Gastroesophageal sphincter (tissue), 4 donors: ENCODE results near the gene NCKAP5. TPM values are rescaled to one million over a fixed set of nuclear protein-coding genes. Genes with fewer than 3 reads are reported as not detected.

Source experiments
- ATAC-seq: fragments of 150-250 bp; one replicate; pipeline ENCODE4 v1.9.1; 2016; ENCODE audit warnings: mild to moderate bottlenecking, moderate library complexity
- H3K27ac ChIP-seq, 4 donors: fragments of 200-600 bp; sonication (generic) in 3 of 4; 1 replicate in 3 of 4; 2 replicates in 1 of 4; pipeline ENCODE4 v1.5.1; 2016 to 2019
- H3K27me3 ChIP-seq: fragments of 200-600 bp; sonication (generic); one replicate; pipeline ENCODE4 v1.5.1; 2019
- H3K36me3 ChIP-seq, 2 donors: fragments of 200-600 bp; sonication (generic); one replicate each; pipeline ENCODE4 v1.5.1; 2019; ENCODE audit warnings: control low read depth in 1 of 2
- H3K4me1 ChIP-seq, 3 donors: fragments of 200-600 bp; sonication (generic); 1 replicate in 2 of 3; 2 replicates in 1 of 3; pipeline ENCODE4 v1.5.1; 2016 to 2019; ENCODE audit warnings: control low read depth in 2 of 3
- H3K4me3 ChIP-seq, 2 donors: fragments of 200-600 bp; sonication (generic); one replicate each; pipeline ENCODE4 v1.5.1; 2019; ENCODE audit warnings: mild to moderate bottlenecking in 1 of 2, moderate library complexity in 1 of 2
- H3K9me3 ChIP-seq, 3 donors: fragments of 200-600 bp; sonication (generic); one replicate each; pipeline ENCODE4 v1.5.1; 2017 to 2019; ENCODE audit warnings: control low read depth in 2 of 3
- EP300 ChIP-seq: sonication (generic); formaldehyde crosslinking; IDR thresholded peaks from one replicate; pipeline ENCODE4 v1.6.1; 2017; ENCODE audit warnings: antibody characterized with exemption, mild to moderate bottlenecking
- POLR2A ChIP-seq, 2 donors: fragments of 450-650 bp; IDR thresholded peaks; one replicate each; pipeline ENCODE4 v1.6.1; 2017; ENCODE audit warnings: antibody characterized with exemption in 2 of 2, mild to moderate bottlenecking in 2 of 2, moderate library complexity in 1 of 2
- POLR2AphosphoS5 ChIP-seq: sonication (generic); formaldehyde crosslinking; IDR thresholded peaks from one replicate; pipeline ENCODE4 v1.6.1; 2017; ENCODE audit warnings: antibody characterized with exemption
- WGBS, 2 donors: methylation state at CpG; one replicate each; pipeline ENCODE4 v1.1.5; 2018; ENCODE audit warnings: low coverage in 1 of 2; 5-methylcytosine and 5-hydroxymethylcytosine counted together
- total RNA-seq, 4 donors: library from RNA; depleted of rRNA; stranded (reverse); fragments of >200 nt; gene quantifications; one replicate each; pipeline ENCODE4 v1.1.0, GENCODE V29; 2016
- TF ChIP-seq, protein P1 (sequence below), 4 experiments: fragments of 200-600 bp in 2 of 4; fragments of 450-650 bp in 2 of 4; sonication (generic) in 1 of 4; IDR thresholded peaks; one replicate each; pipeline ENCODE4 v1.5.1; 2017 to 2019; ENCODE audit warnings: antibody characterized with exemption in 4 of 4, mild to moderate bottlenecking in 2 of 4, moderate library complexity in 2 of 4

Gene NCKAP5
- total RNA-seq, 4 donors from 2014 or later, result 0.16 to 0.57 (median 0.33) TPM

DNA sequence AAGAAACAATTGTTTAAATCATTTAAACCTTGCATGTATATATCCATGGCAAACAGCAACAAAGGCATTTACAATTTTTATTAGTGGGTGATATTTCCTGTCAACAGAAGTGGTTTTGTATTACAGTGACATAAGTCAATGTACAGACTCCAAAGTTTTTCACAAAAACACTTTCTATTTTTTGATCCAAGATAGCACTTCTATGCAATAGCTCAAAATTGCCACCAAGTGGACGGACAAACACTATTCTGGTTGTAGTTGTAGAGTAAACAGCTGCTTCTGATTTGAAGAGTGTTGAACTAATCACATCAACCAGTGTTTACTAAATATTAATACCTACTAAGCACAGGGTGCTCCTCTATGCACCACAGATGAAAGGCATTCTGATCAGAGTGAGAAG lies 421.4 kb downstream of the NCKAP5 start:
- peaks cover 0 to 5% (median 0%) of the 10 kb centered on the region in 3 donors for H3K9me3 ChIP-seq
- no peaks in the 10 kb centered on the region for H3K27me3 ChIP-seq
- no peak for ATAC-seq
- WGBS, 2 donors, result 67 to 77% methylated on average over 1 of the region's 1 CpG
- no peaks in the 10 kb centered on the region for H3K4me1 ChIP-seq
- H3K36me3 ChIP-seq, result no peaks in the 10 kb centered on the region
- TF ChIP-seq EP300 (no peak), POLR2AphosphoS5 (no peak), POLR2A (IDR thresholded peaks at IDR 0.05) (no peak)
- TF ChIP-seq, protein P1, sequence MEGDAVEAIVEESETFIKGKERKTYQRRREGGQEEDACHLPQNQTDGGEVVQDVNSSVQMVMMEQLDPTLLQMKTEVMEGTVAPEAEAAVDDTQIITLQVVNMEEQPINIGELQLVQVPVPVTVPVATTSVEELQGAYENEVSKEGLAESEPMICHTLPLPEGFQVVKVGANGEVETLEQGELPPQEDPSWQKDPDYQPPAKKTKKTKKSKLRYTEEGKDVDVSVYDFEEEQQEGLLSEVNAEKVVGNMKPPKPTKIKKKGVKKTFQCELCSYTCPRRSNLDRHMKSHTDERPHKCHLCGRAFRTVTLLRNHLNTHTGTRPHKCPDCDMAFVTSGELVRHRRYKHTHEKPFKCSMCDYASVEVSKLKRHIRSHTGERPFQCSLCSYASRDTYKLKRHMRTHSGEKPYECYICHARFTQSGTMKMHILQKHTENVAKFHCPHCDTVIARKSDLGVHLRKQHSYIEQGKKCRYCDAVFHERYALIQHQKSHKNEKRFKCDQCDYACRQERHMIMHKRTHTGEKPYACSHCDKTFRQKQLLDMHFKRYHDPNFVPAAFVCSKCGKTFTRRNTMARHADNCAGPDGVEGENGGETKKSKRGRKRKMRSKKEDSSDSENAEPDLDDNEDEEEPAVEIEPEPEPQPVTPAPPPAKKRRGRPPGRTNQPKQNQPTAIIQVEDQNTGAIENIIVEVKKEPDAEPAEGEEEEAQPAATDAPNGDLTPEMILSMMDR (IDR thresholded peaks at IDR 0.05), result no peak
- no peak overlapping the region for H3K4me3 ChIP-seq
- H3K27ac ChIP-seq, result no peak overlapping the region

DNA sequence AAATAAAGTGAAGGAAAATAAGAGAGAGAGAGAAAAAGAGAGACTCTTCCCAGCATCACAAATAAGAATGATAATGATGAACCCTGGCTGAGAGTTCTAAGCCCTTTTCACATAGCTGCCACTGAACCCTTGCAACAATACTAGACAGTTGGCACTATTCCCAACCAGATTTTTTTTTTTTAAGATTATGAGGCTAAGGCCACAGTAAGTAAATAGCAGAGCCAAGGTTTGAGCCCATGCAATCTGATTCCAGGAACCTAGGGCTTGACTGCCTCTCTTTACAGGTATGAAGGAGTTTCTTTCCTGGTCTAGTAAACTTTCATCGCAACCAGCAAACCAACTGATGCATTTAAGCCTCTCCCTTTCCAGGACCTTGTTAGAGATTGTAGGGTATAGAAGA lies 424.6 kb downstream of the NCKAP5 start:
- Histone ChIP-seq H3K4me1 (no peaks in the 10 kb centered on the region), H3K27ac (no peak overlapping the region), H3K27me3 (no peaks in the 10 kb centered on the region), H3K36me3 (no peaks in the 10 kb centered on the region), H3K9me3 (no peaks in the 10 kb centered on the region), H3K4me3 (no peak overlapping the region)
- no peak for ATAC-seq
- WGBS, 2 donors, result 100% methylated on average over 1 of the region's 1 CpG
- TF ChIP-seq EP300, result no peak
- TF ChIP-seq, protein P1 (IDR thresholded peaks at IDR 0.05), result no peak
- no peak for TF ChIP-seq POLR2AphosphoS5
- no peak for TF ChIP-seq POLR2A (IDR thresholded peaks at IDR 0.05)

DNA sequence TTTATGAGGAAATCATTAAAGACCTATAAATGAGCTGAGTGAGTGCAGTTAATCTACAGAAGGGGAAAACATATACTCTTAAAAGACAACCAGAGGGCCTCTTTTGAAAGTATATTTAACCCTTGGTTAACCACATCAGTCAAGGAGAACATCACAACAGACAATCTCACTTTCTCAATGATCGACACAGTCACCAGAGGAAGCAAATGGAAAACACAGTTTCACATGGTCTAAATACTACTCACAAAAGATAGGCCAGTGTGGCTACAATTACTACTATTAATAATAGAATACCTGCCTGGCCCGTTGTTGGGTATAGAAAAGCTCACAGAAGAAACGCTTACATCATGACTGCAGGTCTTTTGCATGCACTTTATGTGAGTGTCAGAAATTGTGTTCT lies 426.2 kb downstream of the NCKAP5 start:
- Histone ChIP-seq H3K27ac (no peak overlapping the region), H3K9me3 (no peaks in the 10 kb centered on the region), H3K4me3 (no peak overlapping the region), H3K4me1 (no peaks in the 10 kb centered on the region), H3K27me3 (no peaks in the 10 kb centered on the region), H3K36me3 (no peaks in the 10 kb centered on the region)
- TF ChIP-seq POLR2A (IDR thresholded peaks at IDR 0.05), result no peak
- TF ChIP-seq, protein P1 (IDR thresholded peaks at IDR 0.05), result no peak
- TF ChIP-seq POLR2AphosphoS5, result no peak
- TF ChIP-seq EP300, result no peak
- ATAC-seq, result no peak
- WGBS, 2 donors, result 93 to 100% methylated on average over 3 of the region's 3 CpGs

GRCh38 chr2:133140620-133141019 lies 427.6 kb downstream of the NCKAP5 start:
- no peaks in the 10 kb centered on the region for H3K4me1 ChIP-seq
- no peak for ATAC-seq
- WGBS, 2 donors, result 93 to 94% methylated on average over 1 of the region's 1 CpG
- no peak overlapping the region for H3K4me3 ChIP-seq
- no peaks in the 10 kb centered on the region for H3K9me3 ChIP-seq
- no peak overlapping the region for H3K27ac ChIP-seq
- H3K27me3 ChIP-seq, result no peaks in the 10 kb centered on the region
- no peak for TF ChIP-seq POLR2A (IDR thresholded peaks at IDR 0.05)
- no peak for TF ChIP-seq EP300
- TF ChIP-seq POLR2AphosphoS5, result no peak
- TF ChIP-seq, protein P1 (IDR thresholded peaks at IDR 0.05), result no peak
- no peaks in the 10 kb centered on the region for H3K36me3 ChIP-seq

DNA sequence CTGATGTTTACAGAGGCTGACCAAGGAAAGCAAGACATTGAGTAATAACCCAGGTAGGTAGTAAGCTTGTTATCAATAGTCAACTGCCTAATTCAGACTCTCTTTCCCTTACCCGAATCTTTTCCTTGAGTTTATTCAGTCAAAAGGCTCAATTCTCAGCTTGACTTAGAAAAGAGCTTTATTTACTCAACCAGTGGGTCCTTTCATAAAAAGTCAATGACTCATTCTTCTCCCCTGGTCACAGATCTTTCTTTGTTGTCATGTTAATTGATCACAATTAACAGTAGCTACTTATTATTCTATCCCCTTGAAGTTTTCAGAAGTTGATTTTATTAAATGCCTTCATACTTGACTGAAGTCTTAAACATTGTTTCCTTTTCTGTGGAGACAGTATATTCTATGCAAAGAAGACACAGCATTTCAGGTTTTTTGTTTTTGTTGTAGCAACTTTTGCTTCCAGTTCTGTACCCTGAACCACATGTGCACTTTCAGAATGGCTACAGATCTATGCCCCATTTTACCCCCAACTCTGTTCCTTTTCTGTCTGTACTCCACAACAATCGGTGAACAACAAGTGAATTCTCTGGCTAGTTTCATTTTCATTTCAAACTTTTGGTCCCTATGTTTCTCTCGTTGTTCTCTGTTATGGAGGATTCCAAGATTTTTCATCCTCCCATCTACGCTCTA lies 428.3 kb downstream of the NCKAP5 start:
- ATAC-seq, result no peak
- H3K4me1 ChIP-seq, result no peaks in the 10 kb centered on the region
- no peaks in the 10 kb centered on the region for H3K9me3 ChIP-seq
- no peak overlapping the region for H3K4me3 ChIP-seq
- H3K36me3 ChIP-seq, result no peaks in the 10 kb centered on the region
- TF ChIP-seq EP300, result no peak
- no peak for TF ChIP-seq POLR2AphosphoS5
- TF ChIP-seq POLR2A (IDR thresholded peaks at IDR 0.05), result no peak
- TF ChIP-seq, protein P1 (IDR thresholded peaks at IDR 0.05), result no peak
- no peak overlapping the region for H3K27ac ChIP-seq
- no peaks in the 10 kb centered on the region for H3K27me3 ChIP-seq
- 42 to 44% methylated on average over 3 to 4 of the region's 4 CpGs for WGBS, 2 donors
